Effector CD8-positive, alpha-beta T cell (primary cell): Measurements from ENCODE around the gene TRPV4.

Source experiments
- DNase-seq: peaks from one replicate; lab custom pipeline; 2025; lab: John Stamatoyannopoulos, UW

TRPV4 gene

GRCh38 chr12:109762071-109762672 lies 71.0 kb downstream of the TRPV4 start:
- DNase-seq: no peak

DNA sequence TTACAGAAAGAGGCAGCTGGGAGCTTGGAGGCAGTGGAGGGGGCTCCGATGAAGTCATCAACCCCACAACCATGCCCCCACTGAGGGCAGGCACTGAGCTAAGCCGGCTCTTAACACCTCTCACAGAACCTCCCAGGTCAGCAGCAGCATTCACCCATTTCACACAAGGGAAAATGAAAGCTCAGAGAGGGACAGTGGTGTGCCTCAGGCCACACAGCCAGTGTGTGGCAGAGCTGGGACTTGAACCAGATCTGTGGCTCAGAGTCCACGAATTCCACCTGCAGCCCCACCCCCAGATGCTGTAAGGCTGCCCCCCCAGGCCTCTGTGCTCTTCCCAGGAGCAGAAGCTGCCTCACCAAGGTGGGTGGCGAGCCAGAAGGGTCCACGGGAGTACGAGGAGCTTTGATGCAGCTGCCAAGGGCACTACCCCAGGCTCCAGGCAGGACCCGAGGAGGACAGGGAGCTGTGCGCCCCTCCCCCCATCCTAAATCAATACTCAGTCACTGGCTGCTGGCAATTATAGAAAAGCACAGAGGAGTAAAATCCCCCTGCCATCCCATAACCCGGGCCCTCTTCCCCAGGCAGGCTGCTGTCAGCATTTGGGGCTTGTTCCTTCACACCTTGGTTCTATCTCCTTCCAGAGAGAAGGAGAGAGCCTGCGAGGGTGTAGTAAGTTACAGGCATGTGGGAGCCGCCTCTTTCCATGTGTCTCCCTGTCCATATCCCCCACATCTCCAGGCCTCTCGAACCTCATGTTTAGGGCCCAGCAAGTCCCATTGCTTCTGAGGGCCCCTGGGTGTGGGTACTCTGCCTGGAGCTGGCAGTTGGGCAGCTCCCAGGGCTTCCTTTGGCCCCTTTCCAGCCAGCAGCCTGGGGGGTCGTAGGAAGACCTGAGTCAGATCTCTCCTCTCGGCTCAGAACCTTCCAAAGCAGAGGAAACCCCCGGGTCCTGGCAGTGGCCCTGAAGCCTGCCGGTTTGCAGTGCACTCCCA lies 72.0 kb downstream of the TRPV4 start:
- DNase-seq: no peak

GRCh38 chr12:109760031-109760929 lies 72.9 kb downstream of the TRPV4 start:
- no peak for DNase-seq

- DNase-seq: no peak
These were observed 73.6 kb downstream of the TRPV4 start for GRCh38 chr12:109759595-109759994.

DNA sequence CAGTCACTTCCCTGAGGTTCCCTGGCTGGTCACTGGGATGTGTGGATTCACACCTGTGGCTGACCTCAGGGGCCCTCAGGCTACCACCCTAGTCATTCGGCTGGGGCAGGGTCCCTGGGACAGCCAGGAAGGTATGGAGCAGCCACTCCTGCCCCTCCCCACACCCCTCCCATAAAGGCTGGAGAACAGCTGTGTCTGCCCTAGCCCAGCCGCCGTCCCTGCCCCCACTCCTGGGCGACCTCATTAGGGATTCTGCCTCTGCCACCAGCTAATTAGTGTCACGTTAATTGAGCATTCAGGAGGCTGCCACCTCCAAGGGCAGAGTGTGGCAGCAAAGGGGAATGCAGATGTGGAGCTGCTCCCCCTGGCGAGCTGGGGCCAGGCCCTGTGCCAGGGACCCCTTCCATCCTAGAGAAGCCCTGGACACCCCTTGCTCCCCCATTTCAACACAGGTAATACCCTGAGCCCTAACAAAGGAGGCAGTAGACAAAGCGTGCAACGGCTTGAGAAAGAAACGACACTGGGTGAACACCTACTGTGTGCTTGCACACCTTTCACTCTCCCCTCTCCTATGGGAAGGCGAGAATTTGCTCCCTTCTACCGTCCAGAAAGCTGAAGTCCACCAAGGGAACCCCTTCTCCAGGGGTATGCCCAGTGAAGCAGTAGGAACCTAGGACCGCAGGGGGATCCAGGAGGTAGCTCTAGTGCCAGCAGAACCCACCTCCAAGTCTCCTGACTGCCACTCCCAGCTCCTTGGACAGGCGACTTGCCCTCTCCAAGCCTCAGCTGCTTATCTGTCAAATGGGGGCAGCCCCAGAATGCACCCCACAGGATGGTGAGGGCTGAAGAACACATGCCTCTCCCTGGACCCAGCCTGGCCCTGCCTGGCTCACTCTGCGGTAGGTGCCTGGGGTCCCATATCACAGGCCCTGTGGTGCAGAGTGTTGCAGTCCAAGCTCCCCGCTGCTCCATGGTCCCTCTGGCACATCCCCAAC lies 74.5 kb downstream of the TRPV4 start:
- no peak for DNase-seq

DNA sequence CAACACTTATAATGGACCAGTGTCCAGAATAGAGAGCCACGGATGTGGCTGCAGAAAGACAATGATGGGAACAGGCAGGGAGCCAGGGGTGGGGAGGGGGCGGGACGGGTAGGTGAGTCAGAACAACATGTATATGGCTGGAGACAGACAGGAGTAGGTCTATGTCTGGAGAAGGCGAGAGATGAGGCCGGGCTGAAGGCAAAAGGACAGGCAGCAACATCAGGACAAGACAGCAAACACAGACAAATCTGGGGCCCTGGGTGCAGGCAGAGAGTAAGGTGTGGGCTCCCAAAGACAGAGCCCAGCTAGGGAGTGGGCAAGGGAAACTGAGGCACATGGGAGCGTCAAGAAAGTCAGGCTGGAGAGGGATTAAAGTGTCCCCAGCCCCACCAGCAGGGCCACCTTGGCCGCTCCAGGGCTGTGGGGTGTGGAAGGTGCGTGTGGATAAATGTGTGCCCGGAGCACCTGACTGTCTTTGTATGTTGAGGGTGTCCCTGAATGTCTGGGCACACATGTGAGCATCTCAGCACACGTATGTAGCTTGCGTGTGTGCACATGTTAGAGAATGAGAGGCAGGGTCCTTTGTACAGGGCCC lies 75.4 kb downstream of the TRPV4 start:
- DNase-seq: no peak

DNA sequence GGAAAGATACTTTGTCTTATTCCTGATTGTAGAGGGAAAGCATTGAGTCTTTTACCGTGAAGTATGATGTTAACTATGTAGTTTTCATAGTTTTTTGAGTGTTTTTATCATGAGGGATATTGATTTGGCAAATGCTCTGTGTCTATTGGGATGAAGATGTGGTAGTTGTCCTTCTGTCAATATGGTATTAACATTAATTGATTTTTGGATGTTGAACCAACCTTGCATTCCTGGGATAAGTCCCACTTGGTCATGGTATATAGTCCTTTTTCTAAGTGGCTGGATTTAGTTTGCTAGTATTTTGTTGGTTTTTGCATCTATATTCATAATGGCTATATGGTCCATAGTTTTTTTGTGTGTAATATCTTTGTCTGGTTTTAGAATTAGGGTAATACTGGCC lies 76.7 kb downstream of the TRPV4 start:
- no peak for DNase-seq

DNA sequence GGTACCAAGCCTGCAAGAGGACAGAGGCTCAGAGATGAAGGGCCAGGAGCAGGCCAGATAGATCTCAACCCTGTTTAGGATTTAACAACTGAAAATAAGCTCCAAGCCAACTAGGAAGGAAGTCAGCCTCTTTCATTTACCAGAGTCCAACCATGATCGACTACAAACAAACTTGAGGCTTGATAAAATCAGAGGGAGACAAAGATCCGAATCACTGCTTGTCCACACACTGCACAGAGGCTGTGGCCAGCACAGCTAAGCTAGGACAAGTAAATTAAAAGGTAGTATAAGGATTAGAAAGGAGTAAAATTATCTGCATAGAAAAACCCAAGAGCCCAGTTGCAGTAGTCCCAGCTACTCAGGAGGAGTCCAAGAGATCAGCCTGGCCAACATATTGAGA lies 79.2 kb downstream of the TRPV4 start:
- DNase-seq: no peak

GRCh38 chr12:109753054-109753401 lies 80.2 kb downstream of the TRPV4 start:
- DNase-seq: no peak

- no peak for DNase-seq
These were observed 80.8 kb downstream of the TRPV4 start for GRCh38 chr12:109752117-109753053.

GRCh38 chr12:109744986-109745942 lies 87.9 kb downstream of the TRPV4 start:
- DNase-seq: no peak

DNA sequence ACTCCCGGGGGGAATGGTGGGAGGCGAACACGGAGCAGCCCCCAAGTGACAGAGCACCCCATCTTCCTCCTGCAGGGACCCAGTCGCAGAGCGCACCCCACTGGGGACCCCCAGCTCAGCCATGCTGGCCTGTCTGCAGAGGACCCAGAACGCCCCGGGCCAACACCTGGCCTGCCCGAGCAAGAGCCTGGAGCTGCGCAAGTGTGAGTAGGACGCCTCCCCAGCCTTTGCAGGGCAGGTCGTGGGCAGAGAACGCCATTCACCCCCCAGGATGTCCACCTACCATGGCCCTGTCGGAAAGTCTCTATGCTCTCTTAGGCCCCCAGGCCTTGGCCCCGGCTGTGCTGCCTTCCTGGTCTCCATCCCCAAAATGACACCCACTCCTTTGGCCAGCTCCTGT lies 89.2 kb downstream of the TRPV4 start:
- DNase-seq: no peak

DNA sequence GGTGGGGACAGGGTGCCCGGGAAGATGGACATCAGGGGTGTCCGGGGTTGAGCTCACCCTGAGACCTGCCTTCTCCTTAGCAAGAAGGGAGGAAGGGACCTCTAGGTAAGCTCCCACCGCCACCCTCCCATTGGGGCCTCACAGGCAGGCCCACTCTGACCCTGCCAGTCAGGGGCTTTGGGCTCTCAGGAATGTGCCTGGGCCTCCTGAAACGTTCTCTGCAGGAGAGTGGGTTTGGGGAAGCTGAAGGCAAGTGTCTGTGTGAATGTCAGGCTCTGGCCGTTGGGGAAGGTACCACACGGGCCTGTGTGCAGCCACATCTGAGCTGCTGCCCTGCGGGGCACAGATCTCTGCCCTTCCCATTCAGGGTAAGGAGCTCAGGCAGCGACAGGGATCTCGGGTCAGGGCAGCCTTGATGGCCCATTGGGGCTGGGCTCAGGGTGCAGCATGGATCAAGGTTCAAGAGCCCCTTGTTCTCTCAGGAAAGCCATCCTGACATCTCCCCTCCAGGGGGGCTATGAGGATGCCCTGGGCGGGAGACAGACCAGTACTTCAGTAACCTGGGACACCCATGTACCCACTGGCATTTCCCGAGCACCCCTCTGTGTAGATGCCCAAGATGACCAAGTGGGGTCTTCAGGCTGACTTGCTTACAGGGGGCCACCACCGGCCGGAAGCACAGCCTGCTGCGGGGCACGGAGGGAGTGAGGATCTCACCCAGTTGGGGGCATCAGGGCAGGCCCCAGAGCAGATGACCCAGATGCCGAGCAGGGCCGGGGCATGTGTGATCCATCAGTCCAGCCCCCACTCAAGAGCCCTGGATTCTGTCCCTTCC lies 89.9 kb downstream of the TRPV4 start:
- DNase-seq: no peak

- no peak for DNase-seq
These were observed 91.1 kb downstream of the TRPV4 start for GRCh38 chr12:109741970-109742703.

DNA sequence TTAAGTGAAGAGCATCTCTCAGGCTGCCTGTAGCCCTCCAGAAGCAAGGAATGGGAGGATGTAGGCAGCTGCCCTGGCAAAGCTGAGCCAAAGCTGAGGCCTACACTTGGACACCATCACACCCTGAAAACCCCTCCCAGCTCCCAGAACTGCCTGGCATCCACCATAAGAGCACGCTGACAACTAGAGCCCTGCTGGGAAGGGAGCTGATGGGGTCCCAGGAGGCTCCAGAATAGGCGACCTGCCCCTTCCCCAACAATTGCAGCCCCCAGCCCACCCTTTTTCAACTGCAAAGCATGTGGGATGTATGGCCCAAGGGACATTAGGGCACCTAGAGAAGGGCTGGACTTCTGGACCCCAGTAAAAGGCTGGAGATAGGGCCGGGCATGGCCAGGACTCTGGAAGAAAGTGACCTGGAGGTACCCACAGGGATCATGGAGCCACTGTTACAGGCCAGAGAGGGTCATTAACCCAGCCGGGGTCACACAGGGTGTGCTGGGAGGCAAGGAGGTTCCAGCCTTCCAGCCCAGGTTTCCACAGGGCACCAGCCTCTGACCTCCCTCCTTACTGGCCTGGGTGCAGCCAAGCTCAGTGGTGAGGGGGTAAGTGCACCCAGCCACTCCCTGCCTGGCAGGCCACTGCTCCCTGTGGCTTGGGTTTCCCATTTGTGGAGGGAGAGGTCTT lies 91.8 kb downstream of the TRPV4 start:
- no peak for DNase-seq

DNA sequence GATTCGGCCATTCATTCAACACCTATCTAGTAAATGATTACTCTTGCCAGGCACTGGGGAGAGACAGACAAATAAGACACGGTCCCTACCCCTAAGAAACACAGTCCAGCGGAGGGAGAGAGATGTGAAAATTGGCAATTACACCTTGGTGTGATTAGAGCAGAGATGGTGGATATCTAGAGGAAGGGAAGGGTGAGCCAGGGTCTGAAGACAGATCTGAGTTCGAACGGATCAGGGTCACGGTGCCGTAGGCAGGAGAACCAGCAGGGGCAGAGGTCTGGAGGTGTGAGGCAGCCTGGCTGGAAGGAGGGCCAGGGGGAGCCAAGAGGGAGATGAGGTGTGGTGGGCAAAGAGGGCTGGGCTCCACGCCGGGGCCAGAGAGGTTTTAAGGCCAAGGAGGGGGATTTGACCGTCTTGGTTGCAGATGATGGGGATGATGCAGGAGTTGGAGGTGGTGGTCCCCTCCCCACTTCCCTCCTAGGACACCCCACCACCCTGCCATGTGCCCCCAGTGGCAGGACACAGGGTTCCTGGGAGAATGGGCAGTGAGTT lies 92.4 kb downstream of the TRPV4 start:
- no peak for DNase-seq
